ENCODE results near the gene DYNC2H1. TPM values are rescaled to one million over a fixed set of nuclear protein-coding genes. Genes with fewer than 3 reads are reported as not detected.

DYNC2H1 gene
- total RNA-seq: 17.7 and 18.8 TPM in 2 replicates

GRCh38 chr11:103108933-103109817 lies at the start of gene DYNC2H1:
DYNC2H1 (plus strand) TSS chr11:103109426; CDS start chr11:103109575, 149 bp downstream.

DNA sequence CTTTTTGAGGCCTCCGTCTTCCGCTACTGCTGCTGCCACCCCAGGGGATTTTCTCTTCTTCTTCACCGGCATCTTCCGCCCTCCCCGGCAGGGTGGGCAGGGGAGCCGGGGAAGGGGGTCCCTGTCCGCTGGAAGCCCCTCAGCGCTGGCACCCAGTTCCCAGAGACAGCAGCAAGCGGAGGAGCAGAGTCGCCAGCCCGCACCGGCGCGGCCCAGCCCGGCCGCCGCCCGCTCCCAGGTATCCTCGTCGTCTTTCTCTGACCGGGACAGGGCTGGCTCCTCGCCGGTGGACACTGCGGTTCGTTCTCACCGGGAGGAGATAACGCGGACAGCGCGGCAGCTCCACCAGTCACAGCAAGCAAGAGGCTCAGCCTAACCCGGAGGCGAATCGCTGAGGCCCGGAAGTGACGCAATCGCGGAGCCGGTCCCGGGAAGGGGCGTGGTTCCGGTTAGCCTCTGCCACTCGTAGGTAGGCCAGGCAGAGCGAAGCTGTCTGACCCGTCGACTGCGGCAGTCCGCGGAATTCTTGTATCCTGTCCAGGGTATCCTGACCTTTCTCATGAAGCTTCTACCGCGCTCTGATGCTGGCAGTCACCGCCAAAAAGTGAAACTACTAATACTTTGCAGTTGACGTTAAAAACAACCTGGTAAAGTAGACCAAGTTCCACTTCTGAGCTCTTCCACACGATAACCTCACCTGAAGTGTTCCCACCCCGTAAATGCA lies 17.3 kb upstream of the DYNC2H1 start, which contains the start of gene DCUN1D5:
Gene DCUN1D5 (minus strand): TSS at position 360 of the 724 bp plus-strand sequence. CDS start 288 bp downstream, at position 72.

Other genes starting within 250 kb of the DYNC2H1 start
- 1.5 TPM in 1 of 2 replicates, not detected in the other for gene MMP12, start 234.4 kb upstream of the DYNC2H1 start, total RNA-seq
- gene MMP13, start 153.7 kb upstream of the DYNC2H1 start, total RNA-seq: 0.07 TPM in 1 of 2 replicates, not detected in the other
- 76.6 and 156 TPM in 2 replicates for gene DCUN1D5, start 17.3 kb upstream of the DYNC2H1 start, total RNA-seq